H1 (cell line): ENCODE measurements around the gene EZH1. TPM values are rescaled to one million over a fixed set of nuclear protein-coding genes. Genes with fewer than 3 reads are reported as not detected.

Experiments used
- CTCF ChIA-PET: fragments of 300-600 bp; sonication (Branson Sonifier 250); formaldehyde crosslinking; loops from one replicate; lab custom pipeline; 2021; ENCODE audit not compliant: partially characterized antibody; lab: Charles Lee
- POLR2A ChIA-PET: fragments of 300-600 bp; sonication (Branson Sonifier 250); formaldehyde crosslinking; loops from one replicate; lab custom pipeline; 2021; ENCODE audit warnings: inconsistent platforms; ENCODE audit not compliant: partially characterized antibody; lab: Charles Lee
- DNase-seq, 2 experiments: peaks; one replicate each; pipeline versions ENCODE4 v3.0.0 to v3.0.0-alpha.2; 2010 to 2022; ENCODE audit warnings: low spot score in 2 of 2, low read depth in 1 of 2, mixed read lengths in 1 of 2
- FAIRE-seq: peaks from 2 replicates; lab custom pipeline; 2011; peaks lifted over from hg19 to GRCh38; lab: Jason Lieb, UNC
- H2AFZ ChIP-seq: 2 replicates; pipeline ENCODE4 v1.8.1; 2012; ENCODE audit warnings: low read length, inconsistent platforms
- H2AK5ac ChIP-seq: 2 replicates; pipeline ENCODE4 v1.6.1; 2013; ENCODE audit warnings: low read depth, low read length
- H2BK120ac ChIP-seq: replicated peaks from 2 replicates; pipeline ENCODE3; 2013; ENCODE audit warnings: low read depth, low read length, inconsistent platforms
- H2BK12ac ChIP-seq: 2 replicates; pipeline ENCODE4 v1.6.1; 2013; ENCODE audit warnings: low read depth, low read length
- H2BK15ac ChIP-seq: 2 replicates; pipeline ENCODE4 v1.6.1; 2013; ENCODE audit warnings: low read length
- H2BK20ac ChIP-seq: 2 replicates; pipeline ENCODE4 v1.6.1; 2013; ENCODE audit warnings: low read length
- H2BK5ac ChIP-seq: 2 replicates; pipeline ENCODE4 v1.6.1; 2013; ENCODE audit warnings: low read depth, low read length
- H3K14ac ChIP-seq: 2 replicates; pipeline ENCODE4 v1.6.1; 2013; ENCODE audit warnings: inconsistent platforms; ENCODE audit not compliant: insufficient read length
- H3K18ac ChIP-seq: 2 replicates; pipeline ENCODE4 v1.6.1; 2013; ENCODE audit warnings: low read length; ENCODE audit errors: extremely low read depth
- H3K23ac ChIP-seq: 2 replicates; pipeline ENCODE4 v1.6.1; 2013; ENCODE audit warnings: inconsistent platforms; ENCODE audit not compliant: insufficient read length
- H3K23me2 ChIP-seq: 2 replicates; pipeline ENCODE4 v1.6.1; 2013; ENCODE audit warnings: low read depth, low read length
- H3K27ac ChIP-seq: 2 replicates; pipeline ENCODE4 v1.6.1; 2011; ENCODE audit warnings: low read depth, low read length, inconsistent platforms
- H3K27me3 ChIP-seq, 4 experiments: replicated peaks in 1 of 4; 1 replicate in 1 of 4; 2 replicates in 3 of 4; pipeline versions ENCODE4 v1.6.1 to v1.8.1; 2011 to 2013; ENCODE audit warnings: low read length in 3 of 4, mild to moderate bottlenecking in 3 of 4, inconsistent platforms in 2 of 4, mixed read lengths in 2 of 4, moderate library complexity in 1 of 4; ENCODE audit not compliant: control insufficient read depth in 3 of 4, insufficient read depth in 3 of 4; ENCODE audit errors: extremely low read depth in 1 of 4
- H3K36me3 ChIP-seq, 4 experiments: 2 replicates each; pipeline versions ENCODE4 v1.6.1 to v1.8.1; 2011 to 2013; ENCODE audit warnings: mild to moderate bottlenecking in 4 of 4, low read length in 3 of 4, moderate library complexity in 2 of 4, control low read depth in 1 of 4, inconsistent platforms in 1 of 4; ENCODE audit not compliant: insufficient read depth in 4 of 4, control insufficient read depth in 2 of 4
- H3K4ac ChIP-seq: replicated peaks from 2 replicates; pipeline ENCODE3; 2013; ENCODE audit warnings: low read length, low read depth, mixed read lengths, inconsistent platforms; ENCODE audit not compliant: insufficient read length
- H3K4me1 ChIP-seq, 4 experiments: replicated peaks in 1 of 4; 1 replicate in 1 of 4; 2 replicates in 3 of 4; pipeline versions ENCODE4 v1.6.1 to v1.8.1; 2011 to 2013; ENCODE audit warnings: low read length in 3 of 4, inconsistent platforms in 2 of 4, mixed read lengths in 1 of 4; ENCODE audit not compliant: insufficient read depth in 4 of 4, control insufficient read depth in 3 of 4
- H3K4me2 ChIP-seq, 2 experiments: 2 replicates each; pipeline versions ENCODE4 v1.6.1 to v1.8.1; 2011 to 2013; ENCODE audit warnings: low read depth in 2 of 2, low read length in 2 of 2, control low read depth in 1 of 2, inconsistent platforms in 1 of 2, mild to moderate bottlenecking in 1 of 2; ENCODE audit not compliant: insufficient read depth in 1 of 2
- H3K4me3 ChIP-seq, 4 experiments: fragments of 200-600, 300-600 bp in 1 of 4; sonication (generic), shearing (Covaris generic), sonication (Bioruptor Twin) in 1 of 4; 2 replicates each; pipeline versions ENCODE4 v1.5.1 to v1.8.1; 2011 to 2016; ENCODE audit warnings: low read length in 4 of 4, low read depth in 3 of 4, control low read depth in 2 of 4, inconsistent platforms in 2 of 4, mild to moderate bottlenecking in 2 of 4, mixed read lengths in 1 of 4, moderate library complexity in 1 of 4; ENCODE audit not compliant: insufficient read depth in 2 of 4; ENCODE audit errors: extremely low read depth in 1 of 4
- H3K56ac ChIP-seq: replicated peaks from 2 replicates; pipeline ENCODE3; 2013; ENCODE audit warnings: low read depth, mild to moderate bottlenecking, mixed read lengths, low read length, inconsistent platforms; ENCODE audit not compliant: insufficient read length
- H3K79me1 ChIP-seq: 2 replicates; pipeline ENCODE4 v1.6.1; 2013; ENCODE audit warnings: low read depth, low read length, control low read depth
- H3K79me2 ChIP-seq, 2 experiments: 2 replicates each; pipeline versions ENCODE4 v1.6.1 to v1.8.1; 2012 to 2013; ENCODE audit warnings: low read length in 2 of 2, mild to moderate bottlenecking in 2 of 2, inconsistent platforms in 1 of 2; ENCODE audit not compliant: insufficient read depth in 2 of 2, control insufficient read depth in 1 of 2
- H3K9ac ChIP-seq, 4 experiments: replicated peaks in 1 of 4; 1 replicate in 1 of 4; 2 replicates in 3 of 4; pipeline versions ENCODE4 v1.6.1 to v1.8.1; 2011 to 2013; ENCODE audit warnings: low read depth in 3 of 4, low read length in 3 of 4, control low read depth in 2 of 4, mild to moderate bottlenecking in 2 of 4, moderate library complexity in 2 of 4, inconsistent platforms in 1 of 4; ENCODE audit errors: extremely low read depth in 1 of 4
- H3K9me3 ChIP-seq, 2 experiments: 2 replicates each; pipeline versions ENCODE4 v1.6.1 to v1.8.1; 2012 to 2013; ENCODE audit warnings: mild to moderate bottlenecking in 2 of 2, moderate library complexity in 2 of 2, control low read depth in 1 of 2, inconsistent platforms in 1 of 2, low read depth in 1 of 2, low read length in 1 of 2, mixed read lengths in 1 of 2; ENCODE audit not compliant: insufficient read depth in 2 of 2
- H4K20me1 ChIP-seq, 2 experiments: replicated peaks in 1 of 2; 2 replicates each; pipeline versions ENCODE3 to v1.8.1; 2011 to 2013; ENCODE audit warnings: inconsistent platforms in 2 of 2, low read length in 2 of 2, mild to moderate bottlenecking in 1 of 2; ENCODE audit not compliant: insufficient read depth in 2 of 2, control insufficient read depth in 1 of 2
- H4K5ac ChIP-seq: 2 replicates; pipeline ENCODE4 v1.6.1; 2013; ENCODE audit warnings: low read length, low read depth, mixed read lengths, inconsistent platforms; ENCODE audit not compliant: insufficient read length
- H4K8ac ChIP-seq: 2 replicates; pipeline ENCODE4 v1.8.0; 2013; ENCODE audit warnings: mild to moderate bottlenecking, moderate library complexity, low read length, inconsistent platforms; ENCODE audit not compliant: insufficient read depth; ENCODE audit errors: extremely low read depth
- H4K91ac ChIP-seq: replicated peaks from 2 replicates; pipeline ENCODE3; 2013; ENCODE audit warnings: low read length, mixed read lengths, inconsistent platforms; ENCODE audit not compliant: insufficient read length
- BRCA1 ChIP-seq: IDR thresholded peaks from 2 replicates; pipeline ENCODE4 v1.6.1; 2012; ENCODE audit warnings: low read depth, low read length, improper control_type of control experiment
- CEBPB ChIP-seq: IDR thresholded peaks from 2 replicates; pipeline ENCODE4 v1.6.1; 2012; ENCODE audit warnings: low read depth, low read length
- GTF2F1 ChIP-seq: IDR thresholded peaks from 2 replicates; pipeline ENCODE4 v1.6.1; 2012; ENCODE audit warnings: low read depth, low read length, improper control_type of control experiment, borderline replicate concordance
- JUN ChIP-seq: IDR thresholded peaks from 2 replicates; pipeline ENCODE4 v1.6.1; 2011; ENCODE audit warnings: low read depth, mild to moderate bottlenecking, improper control_type of control experiment, low read length
- PHF8 ChIP-seq: fragments of 200-600 bp; sonication (generic); conservative IDR thresholded peaks from 2 replicates; pipeline ENCODE4 v1.7.1; 2012; ENCODE audit warnings: low read depth, mild to moderate bottlenecking, inconsistent platforms, low read length, moderate library complexity
- RAD21 ChIP-seq, 2 experiments: IDR thresholded peaks in 1 of 2; conservative IDR thresholded peaks in 1 of 2; 2 replicates each; pipeline ENCODE4 v1.6.1; 2011; ENCODE audit warnings: low read depth in 2 of 2, low read length in 2 of 2, improper control_type of control experiment in 1 of 2, inconsistent platforms in 1 of 2, mild to moderate bottlenecking in 1 of 2, moderate library complexity in 1 of 2
- TAF7 ChIP-seq: optimal IDR thresholded peaks from 2 replicates; pipeline ENCODE3; 2011; ENCODE audit warnings: low read depth, mild to moderate bottlenecking, inconsistent platforms, low read length, moderate library complexity, borderline replicate concordance
- ZNF274 ChIP-seq: IDR thresholded peaks from 2 replicates; pipeline ENCODE4 v1.7.0; 2012; ENCODE audit warnings: low read length, borderline replicate concordance; ENCODE audit errors: extremely low read depth
- WGBS, 2 experiments: shearing (Covaris generic) in 1 of 2; methylation state at CpG; one replicate each; pipeline versions ENCODE4 v1.1.6 to v1.1.7; 2013 to 2015; ENCODE audit warnings: low lambda C conversion rate in 2 of 2, mixed read lengths in 2 of 2, inconsistent platforms in 1 of 2, low coverage in 1 of 2, missing lambda C conversion rate in 1 of 2; ENCODE audit not compliant: insufficient replicate concordance in 2 of 2, insufficient coverage in 1 of 2, insufficient read length in 1 of 2; ENCODE audit errors: extremely low coverage in 1 of 2, missing lambda C conversion rate in 1 of 2; 5-methylcytosine and 5-hydroxymethylcytosine counted together
- polyA plus RNA-seq, 7 experiments: library from polyadenylated mRNA; depleted of rRNA in 3 of 7; stranded (reverse) in 5 of 7; unstranded in 2 of 7; fragments of >200 nt in 5 of 7; fragments of 200-250 nt in 2 of 7; gene quantifications; 1 replicate in 5 of 7; 2 replicates in 1 of 7; 4 replicates in 1 of 7; pipeline versions ENCODE4 v1.2.1 to v1.2.3, GENCODE V29; 2011 to 2013; ENCODE audit warnings: missing spikeins in 2 of 7, mixed read lengths in 2 of 7
- total RNA-seq: library from RNA; stranded (reverse); fragmentation: NEBNext Ultra II Directional; extraction: Animal tissue kit (Norgen Biotek cat#: 25700); gene quantifications from 2 replicates; pipeline ENCODE4 v1.2.1, GENCODE V29; 2021
- TF ChIP-seq, protein P1 (sequence below): IDR thresholded peaks from 2 replicates; pipeline ENCODE4 v1.6.1; 2011; ENCODE audit warnings: low read depth, mild to moderate bottlenecking, low read length; ENCODE audit not compliant: insufficient read depth
- TF ChIP-seq, protein P2 (sequence below): IDR thresholded peaks from 2 replicates; pipeline ENCODE4 v1.6.1; 2012; ENCODE audit warnings: inconsistent platforms

Gene EZH1
- total and polyA plus RNA-seq, 2 of the 8 experiments (the other 6 are each of a cell fraction or from before 2014, with no cell fraction given), result 17.4 to 20.8 TPM

DNA sequence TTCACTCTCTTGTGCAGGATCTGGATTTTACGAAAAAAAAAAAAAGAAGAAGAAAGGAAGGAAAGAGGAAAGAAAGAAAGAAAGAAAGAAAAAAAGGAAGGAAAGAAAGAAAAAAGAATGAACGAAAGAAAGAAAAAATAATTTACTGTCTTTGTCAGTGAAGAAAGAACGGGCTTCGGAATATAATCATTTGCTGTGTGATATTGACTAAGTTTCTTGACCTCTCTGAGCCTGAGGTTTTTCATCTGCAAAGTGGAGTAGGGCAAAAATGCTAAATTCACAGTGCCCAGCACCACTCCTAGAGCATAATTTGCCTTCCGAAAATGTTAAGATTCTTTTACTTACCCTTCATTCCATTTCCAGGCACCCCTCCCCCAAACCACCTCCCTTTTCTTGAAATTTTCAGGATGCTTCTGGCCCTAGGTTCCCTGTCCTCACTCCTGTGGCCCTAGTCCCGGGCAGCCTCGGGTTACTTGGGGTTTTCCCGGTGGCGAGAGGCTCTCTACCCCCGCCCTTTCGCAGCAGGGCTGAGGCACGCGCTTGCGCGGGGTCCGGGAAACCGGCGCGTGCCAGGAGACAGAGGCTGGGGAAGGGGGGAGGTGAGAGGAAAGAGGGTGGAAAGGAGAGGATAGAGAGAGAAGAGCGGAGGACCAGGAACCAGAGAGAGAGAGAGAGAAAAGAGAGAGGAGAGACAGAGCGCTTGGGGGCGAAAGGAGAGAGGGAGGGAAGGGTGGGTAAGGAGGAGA, 62.7 kb downstream of the EZH1 start, which contains the start of gene CNTNAP1:
Gene CNTNAP1, plus strand, starts transcription at position 556 of the 746 bp plus-strand sequence. CDS start 299 bp downstream, outside the sequence.
- peak within 1 kb of the TSS; percentile 32 for H3K4ac ChIP-seq
- POLR2A ChIA-PET, result interaction anchor here (0.8 to 2.4 kb wide), 5 partner anchors 10 to 146 kb away, joined by 3 to 16 read pairs (median 8); partner anchors contain the start of genes NAGLU, RETREG3 and TUBG1
- peaks cover 0 to 5% of the 10 kb centered on the region in 2 experiments for H4K20me1 ChIP-seq
- FAIRE-seq, result no peak
- no peak within 1 kb of the TSS for H2BK15ac ChIP-seq
- H2BK5ac ChIP-seq, result peak within 1 kb of the TSS; percentile 49; the same call in 1 of the 2 replicates
- no peak within 1 kb of the TSS for H3K56ac ChIP-seq
- H2BK20ac ChIP-seq, result no peak within 1 kb of the TSS
- H2AK5ac ChIP-seq, result no peak within 1 kb of the TSS
- no peak within 1 kb of the TSS; the same call in 1 of the 2 replicates for H4K8ac ChIP-seq
- peaks cover 26% of the 10 kb centered on the region for H3K23me2 ChIP-seq
- peaks cover 0 to 29% (median 22%) of the 10 kb centered on the region in 4 experiments; a peak in 5 of 7 replicates for H3K27me3 ChIP-seq
- H3K4me3 ChIP-seq, result peak within 1 kb of the TSS; percentile 55 to 71 (median 59)
- CTCF ChIA-PET, result interaction anchor here (0.6 to 3.4 kb wide), 4 partner anchors 8 to 104 kb away, joined by 3 to 22 read pairs (median 9); partner anchors contain the start of gene PSMC3IP
- peak within 1 kb of the TSS; percentile 86 for H3K4me2 ChIP-seq
- H3K79me2 ChIP-seq, result no peaks in the 10 kb centered on the region
- peaks cover 0 to 28% (median 27%) of the 10 kb centered on the region in 4 experiments; a peak in 6 of 7 replicates for H3K4me1 ChIP-seq
- H4K5ac ChIP-seq, result no peak within 1 kb of the TSS
- WGBS, 2 experiments, result 1 to 83% methylated on average over 1 to 18 of the region's 22 CpGs
- peak within 1 kb of the TSS; percentile 20; the same call in 1 of the 2 replicates for H2AFZ ChIP-seq
- H3K36me3 ChIP-seq, result peaks cover 0 to 4% (median 0%) of the 10 kb centered on the region in 4 experiments; a peak in 2 of 8 replicates
- no peaks in the 10 kb centered on the region for H3K9me3 ChIP-seq
- no peaks in the 10 kb centered on the region for H3K79me1 ChIP-seq
- no peak within 1 kb of the TSS for H3K23ac ChIP-seq
- DNase-seq, result peak in 1 of 2 experiments; percentile 76
- H3K18ac ChIP-seq, result peak within 1 kb of the TSS; percentile 80
- H2BK12ac ChIP-seq, result peak within 1 kb of the TSS; percentile 60; the same call in 1 of the 2 replicates
- H3K27ac ChIP-seq, result no peak within 1 kb of the TSS; the same call in 1 of the 2 replicates
- peak within 1 kb of the TSS; percentile 54 for H4K91ac ChIP-seq
- H2BK120ac ChIP-seq, result no peak within 1 kb of the TSS
- no peak within 1 kb of the TSS for H3K14ac ChIP-seq
- H3K9ac ChIP-seq, result peak within 1 kb of the TSS in 3 of 4 experiments; percentile 33 to 38 (median 34); a peak in 4 of 7 replicates
- TF ChIP-seq RAD21 (IDR thresholded peaks at IDR 0.05 in 1 of 2, conservative IDR thresholded peaks at IDR 0.05 in 1 of 2; ENCODE audit: low read depth in 2 of 2, low read length in 2 of 2) (no peak), PHF8 (no peak), CEBPB (no peak), ZNF274 (no peak), TAF7 (no peak), GTF2F1 (no peak), BRCA1 (no peak), JUN (no peak)
- TF ChIP-seq, protein P1, sequence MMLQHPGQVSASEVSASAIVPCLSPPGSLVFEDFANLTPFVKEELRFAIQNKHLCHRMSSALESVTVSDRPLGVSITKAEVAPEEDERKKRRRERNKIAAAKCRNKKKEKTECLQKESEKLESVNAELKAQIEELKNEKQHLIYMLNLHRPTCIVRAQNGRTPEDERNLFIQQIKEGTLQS, result 0 out of 2 replicates have a peak, but pooled peaks have one; percentile 17
- TF ChIP-seq, protein P2, sequence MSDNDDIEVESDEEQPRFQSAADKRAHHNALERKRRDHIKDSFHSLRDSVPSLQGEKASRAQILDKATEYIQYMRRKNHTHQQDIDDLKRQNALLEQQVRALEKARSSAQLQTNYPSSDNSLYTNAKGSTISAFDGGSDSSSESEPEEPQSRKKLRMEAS, result peak; percentile 72
